NCI-H1930 (cell line): ENCODE measurements around the gene PRX.
"Not testable (repeated sequence)": the region's sequence is repeated elsewhere in the genome, so short reads cannot be mapped to it uniquely, and the experiment has no call there.

Source experiments
- DNase-seq, 2 experiments: peaks; one replicate each; lab custom pipeline; 2025; lab: John Stamatoyannopoulos, UW

PRX gene

GRCh38 chr19:40414542-40415535 is 1.7 kb upstream of the PRX start:
- DNase-seq: no peak

- no peak for DNase-seq
Measured at GRCh38 chr19:40412866-40413265, 312 bp downstream of the PRX start.

GRCh38 chr19:40411958-40412499 is 1.1 kb downstream of the PRX start:
- DNase-seq: no peak

- DNase-seq: no peak
Measured at GRCh38 chr19:40411125-40411842, 1.9 kb downstream of the PRX start.

GRCh38 chr19:40410030-40410389 is 3.2 kb downstream of the PRX start:
- no peak for DNase-seq

GRCh38 chr19:40408598-40408925 is 4.6 kb downstream of the PRX start:
- DNase-seq: not testable (repeated sequence)

GRCh38 chr19:40407714-40408597 is 5.2 kb downstream of the PRX start:
- DNase-seq: no peak

GRCh38 chr19:40403262-40403984 is 9.8 kb downstream of the PRX start:
- peak; percentile 59 to 71 for DNase-seq

- DNase-seq: no peak
Measured at GRCh38 chr19:40400559-40400958, 12.6 kb downstream of the PRX start.

- peak; percentile 23 to 31 for DNase-seq
Measured at GRCh38 chr19:40398417-40399131, 14.6 kb downstream of the PRX start.

GRCh38 chr19:40397568-40397906 is 15.6 kb downstream of the PRX start:
- no peak for DNase-seq

- no peak for DNase-seq
Measured at GRCh38 chr19:40396886-40397567, 16.2 kb downstream of the PRX start.

GRCh38 chr19:40395956-40396355 is 17.2 kb downstream of the PRX start:
- DNase-seq: no peak

- no peak for DNase-seq
Measured at GRCh38 chr19:40394816-40395210, 18.4 kb downstream of the PRX start.

- no peak for DNase-seq
Measured at GRCh38 chr19:40393894-40394815, 19.0 kb downstream of the PRX start.

- no peak for DNase-seq
Measured at GRCh38 chr19:40392894-40393517, 20.2 kb downstream of the PRX start.

- DNase-seq: no peak
Measured at GRCh38 chr19:40392123-40392522, 21.1 kb downstream of the PRX start.

GRCh38 chr19:40390084-40390742 is 23.0 kb downstream of the PRX start, which contains the start of gene HIPK4:
HIPK4 (minus strand) TSS chr19:40390181; CDS start chr19:40389902, 279 bp downstream.
- no peak for DNase-seq
